ENCODE measurements around the gene CYP27B1. TPM values are rescaled to one million over a fixed set of nuclear protein-coding genes. Genes with fewer than 3 reads are reported as not detected.

Gene CYP27B1
- total and polyA plus RNA-seq, 9 of the 15 experiments (the other 6 are each of a cell fraction or from before 2014, with no cell fraction given): 0.18 to 4.2 (median 1.8) TPM

DNA sequence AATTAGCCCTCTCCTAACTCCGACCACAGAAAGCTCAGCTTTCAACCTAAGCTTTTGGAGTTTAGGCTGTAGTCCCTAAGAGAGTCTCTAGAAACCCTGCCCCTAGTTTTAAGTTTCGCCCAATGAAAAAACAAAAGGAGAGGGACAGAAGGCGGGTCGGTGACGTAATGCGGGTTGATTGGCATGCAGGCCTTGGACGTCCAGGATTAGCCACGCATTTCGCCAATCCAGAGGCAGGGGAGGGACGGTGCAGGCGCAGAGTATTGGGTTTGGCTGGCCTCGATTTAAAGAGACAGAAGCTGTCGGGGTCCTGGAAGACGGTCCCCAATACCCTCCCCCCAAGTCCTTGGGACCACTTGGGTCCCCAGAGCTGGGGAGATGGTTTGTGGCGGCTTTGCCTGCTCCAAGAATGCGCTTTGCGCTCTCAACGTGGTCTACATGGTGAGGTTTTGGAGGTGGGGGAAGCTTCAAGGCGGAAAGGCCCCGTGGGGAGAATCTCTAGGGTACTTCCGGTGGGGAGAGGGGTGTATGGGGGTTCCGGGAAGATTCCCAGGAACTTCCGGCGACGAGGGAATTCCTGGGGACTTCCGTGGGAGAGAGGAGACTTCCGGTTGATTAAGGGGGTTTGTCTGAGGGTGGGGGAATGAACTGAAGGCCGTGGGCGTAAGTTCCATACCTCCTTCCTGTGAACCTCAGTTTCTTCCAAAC, 21.9 kb downstream of the CYP27B1 start, which contains the start of gene TSPAN31 (continued):
- TF ChIP-seq PHF8 (IDR thresholded peaks at IDR 0.05; ENCODE audit: borderline replicate concordance, low read length) (peak; percentile 65; the same call in 1 of the 2 replicates), SNRNP70 (optimal IDR thresholded peaks at IDR 0.05; ENCODE audit: low read depth, low read length) (no peak), CAMTA2 (CRISPR knock-in tag; conservative IDR thresholded peaks at IDR 0.05) (0 out of 2 replicates have a peak, but pooled peaks have one; percentile 11), POLR2H (tag; IDR thresholded peaks at IDR 0.05; ENCODE audit: low read depth) (peak; percentile 70), RBM22 (IDR thresholded peaks at IDR 0.05; ENCODE audit: low read depth, low read length, poor library complexity, severe bottlenecking) (no peak), ZNF507 (tag; conservative IDR thresholded peaks at IDR 0.05) (no peak), TRIM24 (IDR thresholded peaks at IDR 0.05) (0 out of 4 replicates have a peak, but pooled peaks of 1 of the 2 experiments have one; percentile 31), ZNF146 (CRISPR knock-in tag; IDR thresholded peaks at IDR 0.05; ENCODE audit: unreplicated experiment) (no peak), MTA3 (IDR thresholded peaks at IDR 0.05; ENCODE audit: borderline replicate concordance) (peak; percentile 79; the same call in 1 of the 2 replicates), PHB (CRISPR knock-in tag; IDR thresholded peaks at IDR 0.05) (0 out of 2 replicates have a peak, but pooled peaks have one; percentile 13), ETV6 (IDR thresholded peaks at IDR 0.05; ENCODE audit: borderline replicate concordance in 1 of 2, low read depth in 2 of 2, low read length in 1 of 2) (no peak), ETV6 (CRISPR knock-in tag; IDR thresholded peaks at IDR 0.05; ENCODE audit: borderline replicate concordance) (no peak), NFIX (CRISPR knock-in tag; IDR thresholded peaks at IDR 0.05; ENCODE audit: low read depth) (no peak; the same call in 1 of the 2 replicates), SIN3A (IDR thresholded peaks at IDR 0.05; ENCODE audit: borderline replicate concordance in 2 of 2, control insufficient read depth in 1 of 2, low read depth in 2 of 2, low read length in 2 of 2) (peak in 1 of 2 experiments; percentile 16; a peak in 2 of 4 replicates), RBM34 (IDR thresholded peaks at IDR 0.05; ENCODE audit: borderline replicate concordance, insufficient read depth, low read length) (no peak), NFYB (IDR thresholded peaks at IDR 0.05; ENCODE audit: extremely low read depth, insufficient read length) (peak; percentile 94), RNF2 (IDR thresholded peaks at IDR 0.05) (no peak), KAT8 (IDR thresholded peaks at IDR 0.05; ENCODE audit: low read depth) (no peak), ZNF766 (CRISPR knock-in tag; conservative IDR thresholded peaks at IDR 0.05) (no peak), RBFOX2 (IDR thresholded peaks at IDR 0.05; ENCODE audit: low read depth, low read length) (peak; percentile 70)
- TF ChIP-seq, protein P1, sequence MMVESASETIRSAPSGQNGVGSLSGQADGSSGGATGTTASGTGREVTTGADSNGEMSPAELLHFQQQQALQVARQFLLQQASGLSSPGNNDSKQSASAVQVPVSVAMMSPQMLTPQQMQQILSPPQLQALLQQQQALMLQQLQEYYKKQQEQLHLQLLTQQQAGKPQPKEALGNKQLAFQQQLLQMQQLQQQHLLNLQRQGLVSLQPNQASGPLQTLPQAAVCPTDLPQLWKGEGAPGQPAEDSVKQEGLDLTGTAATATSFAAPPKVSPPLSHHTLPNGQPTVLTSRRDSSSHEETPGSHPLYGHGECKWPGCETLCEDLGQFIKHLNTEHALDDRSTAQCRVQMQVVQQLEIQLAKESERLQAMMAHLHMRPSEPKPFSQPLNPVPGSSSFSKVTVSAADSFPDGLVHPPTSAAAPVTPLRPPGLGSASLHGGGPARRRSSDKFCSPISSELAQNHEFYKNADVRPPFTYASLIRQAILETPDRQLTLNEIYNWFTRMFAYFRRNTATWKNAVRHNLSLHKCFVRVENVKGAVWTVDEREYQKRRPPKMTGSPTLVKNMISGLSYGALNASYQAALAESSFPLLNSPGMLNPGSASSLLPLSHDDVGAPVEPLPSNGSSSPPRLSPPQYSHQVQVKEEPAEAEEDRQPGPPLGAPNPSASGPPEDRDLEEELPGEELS (CRISPR knock-in tag; IDR thresholded peaks at IDR 0.05; ENCODE audit: borderline replicate concordance): no peak
- TF ChIP-seq, protein P2, sequence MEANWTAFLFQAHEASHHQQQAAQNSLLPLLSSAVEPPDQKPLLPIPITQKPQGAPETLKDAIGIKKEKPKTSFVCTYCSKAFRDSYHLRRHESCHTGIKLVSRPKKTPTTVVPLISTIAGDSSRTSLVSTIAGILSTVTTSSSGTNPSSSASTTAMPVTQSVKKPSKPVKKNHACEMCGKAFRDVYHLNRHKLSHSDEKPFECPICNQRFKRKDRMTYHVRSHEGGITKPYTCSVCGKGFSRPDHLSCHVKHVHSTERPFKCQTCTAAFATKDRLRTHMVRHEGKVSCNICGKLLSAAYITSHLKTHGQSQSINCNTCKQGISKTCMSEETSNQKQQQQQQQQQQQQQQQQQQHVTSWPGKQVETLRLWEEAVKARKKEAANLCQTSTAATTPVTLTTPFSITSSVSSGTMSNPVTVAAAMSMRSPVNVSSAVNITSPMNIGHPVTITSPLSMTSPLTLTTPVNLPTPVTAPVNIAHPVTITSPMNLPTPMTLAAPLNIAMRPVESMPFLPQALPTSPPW (CRISPR knock-in tag; IDR thresholded peaks at IDR 0.05): peak; percentile 64; the same call in 1 of the 2 replicates
- TF ChIP-seq, protein P3, sequence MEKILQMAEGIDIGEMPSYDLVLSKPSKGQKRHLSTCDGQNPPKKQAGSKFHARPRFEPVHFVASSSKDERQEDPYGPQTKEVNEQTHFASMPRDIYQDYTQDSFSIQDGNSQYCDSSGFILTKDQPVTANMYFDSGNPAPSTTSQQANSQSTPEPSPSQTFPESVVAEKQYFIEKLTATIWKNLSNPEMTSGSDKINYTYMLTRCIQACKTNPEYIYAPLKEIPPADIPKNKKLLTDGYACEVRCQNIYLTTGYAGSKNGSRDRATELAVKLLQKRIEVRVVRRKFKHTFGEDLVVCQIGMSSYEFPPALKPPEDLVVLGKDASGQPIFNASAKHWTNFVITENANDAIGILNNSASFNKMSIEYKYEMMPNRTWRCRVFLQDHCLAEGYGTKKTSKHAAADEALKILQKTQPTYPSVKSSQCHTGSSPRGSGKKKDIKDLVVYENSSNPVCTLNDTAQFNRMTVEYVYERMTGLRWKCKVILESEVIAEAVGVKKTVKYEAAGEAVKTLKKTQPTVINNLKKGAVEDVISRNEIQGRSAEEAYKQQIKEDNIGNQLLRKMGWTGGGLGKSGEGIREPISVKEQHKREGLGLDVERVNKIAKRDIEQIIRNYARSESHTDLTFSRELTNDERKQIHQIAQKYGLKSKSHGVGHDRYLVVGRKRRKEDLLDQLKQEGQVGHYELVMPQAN (IDR thresholded peaks at IDR 0.05; ENCODE audit: borderline replicate concordance): peak; percentile 71; the same call in 1 of the 2 replicates
